ENCODE results near the gene SH3BP4.
"Not testable (repeated sequence)": the region's sequence is repeated elsewhere in the genome, so short reads cannot be mapped to it uniquely, and the experiment has no call there.

SH3BP4 gene

DNA sequence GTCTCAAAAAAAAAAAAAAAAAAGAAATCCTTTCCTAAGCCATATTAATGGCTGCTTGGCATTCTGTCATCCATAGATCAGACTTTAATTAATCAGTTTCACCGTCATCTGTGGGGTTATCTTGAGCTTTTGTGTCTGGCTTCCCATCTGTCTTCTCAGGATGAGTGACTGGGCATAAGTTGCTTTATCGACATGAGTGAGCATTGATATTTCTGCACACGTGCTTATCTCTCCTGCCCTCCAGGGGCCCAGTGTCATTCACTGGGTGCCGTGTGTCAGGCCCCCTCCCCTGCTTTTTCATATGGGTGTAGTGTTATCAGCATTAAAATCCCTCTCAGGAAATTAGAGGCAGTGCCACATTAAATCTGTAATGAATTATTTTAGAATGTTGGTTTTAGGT lies 65.6 kb downstream of the SH3BP4 start:
- DNase-seq (ENCODE audit: low read depth, low spot score), result no peak

- DNase-seq (ENCODE audit: low read depth, low spot score), result no peak
These were observed 67.0 kb downstream of the SH3BP4 start for GRCh38 chr2:235018838-235019237.

DNA sequence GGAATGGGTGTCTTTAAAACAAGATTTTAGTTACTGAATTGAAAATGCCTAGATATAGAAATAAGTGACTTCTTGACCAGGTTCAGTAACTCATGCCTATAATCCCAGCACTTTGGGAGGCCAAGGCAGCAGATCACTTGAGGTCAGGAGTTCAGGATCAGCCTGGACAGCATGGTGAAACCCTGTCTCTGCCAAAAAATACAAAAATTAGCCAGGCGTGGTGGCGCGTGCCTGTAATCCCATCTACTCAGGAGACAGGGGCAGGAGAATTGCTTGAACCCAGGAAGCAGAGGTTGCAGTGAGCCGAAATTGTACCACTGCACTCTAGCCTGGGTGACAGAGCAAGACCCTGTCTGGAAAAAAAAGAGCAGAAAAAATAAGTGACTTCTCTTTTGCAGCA lies 68.3 kb downstream of the SH3BP4 start:
- DNase-seq (ENCODE audit: low read depth, low spot score), result not testable (repeated sequence)

GRCh38 chr2:235021752-235022151 lies 69.9 kb downstream of the SH3BP4 start:
- no peak for DNase-seq (ENCODE audit: low read depth, low spot score)

DNA sequence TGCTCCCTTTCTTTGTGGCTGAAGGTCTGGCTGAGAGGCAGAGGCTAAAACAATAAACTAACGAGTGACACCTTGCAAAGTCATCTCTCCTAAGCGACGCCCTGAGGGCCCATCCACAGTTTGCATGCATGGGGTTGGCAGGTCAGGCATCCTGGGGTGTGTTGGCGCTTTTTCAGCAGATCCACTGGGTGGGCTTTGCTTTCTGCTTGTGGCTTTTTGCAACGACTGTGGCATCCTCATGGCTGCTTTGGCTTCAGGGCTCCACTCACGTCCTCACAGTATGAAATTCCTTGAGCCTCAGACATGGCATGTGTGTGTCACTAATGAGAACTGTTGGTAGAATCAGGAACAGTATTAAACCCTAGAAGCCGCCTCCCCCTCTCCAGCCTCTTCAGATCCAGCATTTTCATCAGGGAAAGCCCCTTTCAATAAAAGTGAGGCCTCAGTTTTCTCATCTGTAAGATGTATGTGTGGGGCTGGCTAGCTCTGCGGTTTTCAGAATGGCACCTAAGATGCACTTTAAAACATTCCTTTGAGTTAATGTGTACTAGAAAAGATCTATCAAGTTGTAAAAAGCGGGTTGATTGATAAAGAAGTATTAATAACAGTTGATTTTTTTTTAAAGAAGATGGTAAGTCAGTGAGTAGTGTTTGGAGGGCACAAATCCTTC lies 72.5 kb downstream of the SH3BP4 start:
- no peak for DNase-seq (ENCODE audit: low read depth, low spot score)

DNA sequence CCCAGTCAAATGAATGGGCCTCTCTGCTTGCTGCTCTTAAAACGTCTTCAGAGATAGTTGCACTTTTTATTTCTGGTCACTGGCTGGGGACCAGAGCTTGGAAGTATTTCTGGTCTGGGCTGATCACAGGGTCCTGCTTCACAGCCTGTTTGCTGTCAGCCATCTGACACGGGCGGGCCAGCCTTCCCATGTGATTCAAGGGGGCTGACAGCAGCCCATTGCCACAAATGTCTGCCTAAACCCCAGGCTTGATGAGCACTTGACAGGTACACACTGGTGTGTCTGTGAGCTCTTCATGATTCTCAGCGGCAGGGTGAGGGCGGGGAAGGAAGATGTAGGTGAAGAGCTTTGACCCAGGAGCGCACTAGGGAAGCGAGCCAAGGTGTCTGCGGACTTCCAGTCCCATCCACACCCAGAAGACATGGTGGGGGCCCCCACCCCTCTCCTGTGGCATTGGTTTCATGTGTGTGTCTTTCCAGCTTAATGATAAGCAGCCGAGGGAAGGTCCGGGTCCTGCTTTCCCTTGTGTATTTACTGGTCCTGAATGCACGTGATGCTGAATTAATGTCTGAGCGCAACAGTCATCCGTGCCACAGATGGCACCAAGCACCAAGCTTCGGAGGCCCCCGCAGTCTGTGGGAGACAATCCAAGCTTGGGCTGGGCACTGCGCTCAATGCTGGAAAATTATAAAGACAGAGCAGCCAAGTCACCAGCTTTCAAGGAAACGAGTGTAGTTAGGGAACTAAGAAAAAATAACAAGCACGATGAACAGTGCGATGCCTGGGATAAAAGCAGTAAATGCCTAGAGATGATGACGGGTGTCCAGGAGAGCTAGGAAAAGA lies 73.3 kb downstream of the SH3BP4 start:
- no peak for DNase-seq (ENCODE audit: low read depth, low spot score)

- no peak for DNase-seq (ENCODE audit: low read depth, low spot score)
These were observed 74.2 kb downstream of the SH3BP4 start for GRCh38 chr2:235025800-235026536.

DNA sequence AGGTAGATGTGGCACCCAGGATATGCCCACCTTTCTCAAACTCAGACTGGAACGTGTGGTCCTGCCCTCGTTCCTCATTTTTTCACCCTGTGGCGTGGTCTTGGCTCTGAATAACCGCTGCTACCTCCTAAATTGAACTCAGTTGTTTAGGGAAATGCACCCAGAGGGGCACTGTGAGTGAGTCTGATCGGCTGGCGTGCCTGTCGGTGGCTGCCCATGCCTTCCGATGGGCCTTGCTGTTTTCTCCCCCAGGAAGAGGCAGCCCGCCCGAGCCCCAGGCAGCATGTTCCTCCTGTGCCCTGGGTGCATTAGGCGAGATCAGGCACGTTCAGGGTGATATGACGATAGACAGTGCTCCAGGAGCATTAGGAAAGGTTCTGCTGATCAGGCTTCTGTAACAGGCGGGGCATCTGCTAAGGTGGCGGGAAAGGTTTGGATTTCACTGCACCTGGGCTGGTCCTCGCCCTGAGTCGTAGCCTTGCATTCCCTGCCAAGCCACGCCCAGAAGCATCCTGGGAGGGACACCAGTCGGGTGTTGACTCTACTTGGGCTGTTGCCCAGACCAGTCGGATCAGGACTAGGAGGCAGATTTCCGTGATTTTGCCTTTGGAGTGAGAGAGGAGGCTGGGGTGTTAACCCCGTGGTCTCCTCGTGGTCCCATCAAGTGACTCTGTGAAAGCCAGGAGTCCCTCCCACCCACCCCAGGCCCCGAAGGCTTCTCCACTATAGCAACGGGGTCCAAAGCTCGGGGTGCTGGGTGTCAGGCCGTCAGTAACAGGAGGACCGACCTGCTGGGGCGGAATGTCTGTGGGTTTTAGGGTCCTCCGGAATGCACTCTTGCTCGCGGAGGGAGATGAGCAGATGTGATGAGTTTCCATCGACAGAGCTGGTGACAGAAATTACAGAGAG lies 75.1 kb downstream of the SH3BP4 start:
- no peak for DNase-seq (ENCODE audit: low read depth, low spot score)

- no peak for DNase-seq (ENCODE audit: low read depth, low spot score)
These were observed 75.9 kb downstream of the SH3BP4 start for GRCh38 chr2:235027558-235028214.

DNA sequence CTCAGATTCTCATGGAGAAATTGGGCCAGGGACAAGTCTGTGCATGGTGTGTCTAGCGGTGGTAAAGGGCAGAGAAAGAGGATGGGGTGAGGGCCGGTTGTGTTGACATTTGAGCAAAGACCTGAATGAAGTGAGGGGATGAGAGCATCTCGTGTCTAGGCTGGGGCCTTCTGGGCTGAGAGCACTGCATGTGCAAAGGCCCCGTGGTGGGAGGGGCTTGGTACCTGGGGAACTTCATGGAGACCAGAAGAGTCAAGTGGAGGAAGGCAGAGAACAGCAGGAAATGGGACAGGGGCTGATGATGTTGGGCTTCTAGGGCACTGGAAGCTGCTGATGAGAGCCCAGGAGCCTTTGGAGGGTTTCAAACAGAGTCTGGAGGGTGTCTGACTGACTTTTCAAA lies 76.8 kb downstream of the SH3BP4 start:
- DNase-seq (ENCODE audit: low read depth, low spot score), result no peak

- no peak for DNase-seq (ENCODE audit: low read depth, low spot score)
These were observed 77.2 kb downstream of the SH3BP4 start for GRCh38 chr2:235029054-235029453.

- DNase-seq (ENCODE audit: low read depth, low spot score), result no peak
These were observed 78.3 kb downstream of the SH3BP4 start for GRCh38 chr2:235030126-235030525.

DNA sequence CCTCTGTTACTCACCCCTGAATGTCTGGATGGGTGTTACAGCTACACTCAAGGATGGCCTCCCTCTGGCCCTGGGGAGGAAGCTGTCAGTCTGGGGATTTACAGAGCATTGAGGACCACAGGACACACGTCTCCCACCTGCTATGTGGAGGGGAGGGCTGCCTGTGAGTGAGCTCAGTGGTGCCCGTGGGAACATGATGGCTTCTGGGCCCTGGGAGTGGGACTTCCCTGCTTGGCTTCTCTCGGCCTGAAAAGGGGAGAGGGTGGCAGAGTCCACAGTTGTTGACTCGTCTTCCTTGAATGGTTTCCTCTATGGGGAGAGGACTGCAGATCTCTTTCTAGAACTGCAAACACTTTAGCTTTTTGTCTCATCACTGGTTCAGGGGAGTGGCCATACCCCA lies 79.1 kb downstream of the SH3BP4 start:
- no peak for DNase-seq (ENCODE audit: low read depth, low spot score)

GRCh38 chr2:235031686-235032373 lies 80.0 kb downstream of the SH3BP4 start:
- no peak for DNase-seq (ENCODE audit: low read depth, low spot score)

DNA sequence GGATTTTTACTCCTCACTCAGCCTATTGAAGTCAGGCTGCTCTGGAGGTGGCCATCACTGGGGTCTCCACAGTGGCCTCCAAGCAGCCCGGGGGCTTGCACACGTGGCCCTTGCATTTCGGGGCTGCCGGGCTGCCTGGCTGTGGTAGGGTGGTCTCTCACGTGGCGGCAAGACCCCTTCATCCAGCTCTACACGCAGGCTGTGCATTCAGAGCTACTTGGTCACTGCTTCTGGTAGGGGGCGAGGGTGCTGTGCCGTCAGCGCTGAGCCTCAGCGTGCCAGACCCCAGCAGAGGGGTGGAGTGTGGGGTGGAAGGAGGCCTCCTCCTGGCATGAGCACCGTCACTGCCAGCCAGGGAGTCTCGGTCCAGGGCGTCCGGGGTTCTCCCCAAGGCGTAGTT lies 80.6 kb downstream of the SH3BP4 start:
- DNase-seq (ENCODE audit: low read depth, low spot score), result no peak

- no peak for DNase-seq (ENCODE audit: low read depth, low spot score)
These were observed 81.1 kb downstream of the SH3BP4 start for GRCh38 chr2:235032949-235033348.

DNA sequence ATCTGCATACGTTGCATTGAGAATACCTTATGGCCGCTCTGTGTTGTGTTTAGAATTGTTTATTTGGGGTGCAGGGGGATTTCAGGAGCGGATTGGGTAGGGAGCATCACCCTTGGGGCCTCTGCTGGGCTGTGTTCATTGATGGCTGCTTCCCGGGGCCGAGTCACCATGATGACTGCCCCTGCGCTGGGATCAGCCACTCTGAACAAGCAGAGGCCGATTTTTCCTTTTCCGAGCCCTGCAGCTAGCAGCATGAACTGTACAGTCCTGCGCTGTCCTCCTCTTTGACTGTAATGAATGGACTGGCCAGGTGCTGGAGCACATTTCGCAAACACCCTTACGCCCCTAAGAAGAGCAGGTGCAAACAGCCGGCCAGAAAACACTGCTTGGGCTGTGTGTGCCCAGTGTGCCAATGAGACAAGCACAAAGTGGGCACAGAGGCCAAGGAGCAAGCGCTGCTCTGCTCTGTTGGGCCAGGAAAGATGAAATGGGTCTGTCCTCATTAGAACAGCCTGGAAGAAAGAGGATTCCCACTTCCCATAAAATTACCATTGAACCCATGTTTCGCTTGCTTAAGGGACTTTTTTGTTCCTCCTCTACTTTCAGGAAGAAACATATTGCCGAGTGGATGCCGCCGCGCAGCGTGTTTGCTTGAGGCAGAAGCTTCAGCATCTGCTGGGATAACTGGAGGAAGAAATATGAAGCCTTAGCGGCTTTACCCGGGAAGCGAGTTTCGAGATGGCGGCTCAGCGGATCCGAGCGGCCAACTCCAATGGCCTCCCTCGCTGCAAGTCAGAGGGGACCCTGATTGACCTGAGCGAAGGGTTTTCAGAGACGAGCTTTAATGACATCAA lies 82.7 kb downstream of the SH3BP4 start:
- no peak for DNase-seq (ENCODE audit: low read depth, low spot score)

DNA sequence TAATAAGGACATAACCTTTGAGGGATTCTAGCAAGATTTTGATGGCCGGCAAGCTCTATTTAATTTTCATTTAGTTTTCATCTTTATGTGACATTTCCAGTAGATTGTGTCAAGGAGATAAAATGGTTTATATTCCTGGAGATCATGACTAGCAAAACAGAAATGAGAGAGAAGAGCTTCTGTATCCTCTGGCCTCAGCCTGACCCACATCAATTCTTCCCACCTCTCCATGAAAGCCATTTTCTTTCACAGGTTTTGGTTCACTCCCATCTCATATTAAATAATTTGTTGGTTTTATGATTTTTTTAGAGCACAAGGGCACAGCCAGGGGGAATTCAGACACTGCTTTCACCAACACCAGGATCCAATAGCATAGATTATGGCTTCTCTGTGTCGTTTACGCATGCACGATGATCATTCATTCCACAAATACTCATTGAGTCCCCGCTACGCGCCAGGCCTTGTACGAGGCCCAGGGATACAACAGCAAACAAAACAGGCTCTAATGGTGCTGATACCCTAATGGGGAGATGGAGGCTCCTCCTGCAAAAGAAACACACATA lies 85.9 kb downstream of the SH3BP4 start:
- DNase-seq (ENCODE audit: low read depth, low spot score), result no peak

Data from activated naive CD8-positive, alpha-beta T cell treated with anti-CD3 and anti-CD28 coated beads, Interleukin-2, amount 50 U/mL, for 16 hours (primary cell).